HT-29 (cell line): ENCODE measurements around the gene ARHGAP36. TPM values are rescaled to one million over a fixed set of nuclear protein-coding genes. Genes with fewer than 3 reads are reported as not detected.

Source experiments
- DNase-seq: peaks from one replicate; pipeline ENCODE4 v3.0.0-alpha.2; 2015; ENCODE audit warnings: low spot score
- total RNA-seq: library from RNA; depleted of rRNA; stranded (reverse); fragments of >200 nt; shearing (Covaris generic); gene quantifications from 2 replicates; pipeline ENCODE4 v1.2.3, GENCODE V29; 2014; rRNA removed

ARHGAP36 gene
- total RNA-seq, result not detected in 2 replicates

GRCh38 chrX:131058136-131058868, at the start of gene ARHGAP36:
TSS of gene ARHGAP36 (plus strand) at chrX:131058346. CDS start at chrX:131081666, 23,320 bp downstream.
- no peak for DNase-seq

GRCh38 chrX:131010186-131010585, 48.0 kb upstream of the ARHGAP36 start:
- no peak for DNase-seq

GRCh38 chrX:131025336-131025735, 32.8 kb upstream of the ARHGAP36 start:
- no peak for DNase-seq

- no peak for DNase-seq
These were observed 25.6 kb upstream of the ARHGAP36 start for GRCh38 chrX:131032354-131033230.

GRCh38 chrX:131034063-131034462, 24.1 kb upstream of the ARHGAP36 start:
- no peak for DNase-seq

GRCh38 chrX:131040781-131041180, 17.4 kb upstream of the ARHGAP36 start:
- DNase-seq, result no peak

GRCh38 chrX:131041667-131042066, 16.5 kb upstream of the ARHGAP36 start:
- no peak for DNase-seq

GRCh38 chrX:131045726-131046125, 12.4 kb upstream of the ARHGAP36 start:
- DNase-seq, result no peak

GRCh38 chrX:131046596-131046995, 11.6 kb upstream of the ARHGAP36 start:
- DNase-seq, result no peak

- DNase-seq, result no peak
These were observed 11.0 kb upstream of the ARHGAP36 start for GRCh38 chrX:131047180-131047579.

- no peak for DNase-seq
These were observed 5.1 kb upstream of the ARHGAP36 start for GRCh38 chrX:131053076-131053475.

- no peak for DNase-seq
These were observed 3.2 kb upstream of the ARHGAP36 start for GRCh38 chrX:131054906-131055305.

- DNase-seq, result no peak
These were observed 440 bp upstream of the ARHGAP36 start for GRCh38 chrX:131057706-131058105.

GRCh38 chrX:131059246-131059645, 1.1 kb downstream of the ARHGAP36 start:
- no peak for DNase-seq

GRCh38 chrX:131060147-131060546, 2.0 kb downstream of the ARHGAP36 start:
- DNase-seq, result no peak

- DNase-seq, result no peak
These were observed 3.2 kb downstream of the ARHGAP36 start for GRCh38 chrX:131061306-131061705.

- no peak for DNase-seq
These were observed 5.5 kb downstream of the ARHGAP36 start for GRCh38 chrX:131063613-131064012.

- no peak for DNase-seq
These were observed 8.1 kb downstream of the ARHGAP36 start for GRCh38 chrX:131066237-131066636.

GRCh38 chrX:131067216-131067615, 9.1 kb downstream of the ARHGAP36 start:
- DNase-seq, result no peak

- no peak for DNase-seq
These were observed 9.9 kb downstream of the ARHGAP36 start for GRCh38 chrX:131067846-131068745.

- no peak for DNase-seq
These were observed 11.0 kb downstream of the ARHGAP36 start for GRCh38 chrX:131068945-131069719.
